Subcutaneous abdominal adipose tissue (tissue), 5 donors: ENCODE results near the gene TBX1.

Experiments
- H3K27ac ChIP-seq: one replicate; pipeline ENCODE4 v1.7.0; 2013; ENCODE audit warnings: low read depth, mild to moderate bottlenecking, inconsistent platforms, low read length, moderate library complexity
- H3K27me3 ChIP-seq, 5 donors: one replicate each; pipeline ENCODE4 v1.7.0; 2013; ENCODE audit warnings: low read length in 5 of 5, inconsistent platforms in 1 of 5; ENCODE audit not compliant: control insufficient read depth in 5 of 5, insufficient read depth in 4 of 5
- H3K36me3 ChIP-seq, 5 donors: one replicate each; pipeline ENCODE4 v1.7.0; 2013; ENCODE audit warnings: low read length in 5 of 5; ENCODE audit not compliant: control insufficient read depth in 5 of 5, insufficient read depth in 5 of 5
- H3K4me1 ChIP-seq, 5 donors: one replicate each; pipeline ENCODE4 v1.7.0; 2013; ENCODE audit warnings: low read length in 5 of 5, mild to moderate bottlenecking in 3 of 5, moderate library complexity in 1 of 5; ENCODE audit not compliant: control insufficient read depth in 5 of 5, insufficient read depth in 5 of 5
- H3K4me3 ChIP-seq, 5 donors: one replicate each; pipeline ENCODE4 v1.7.0; 2013; ENCODE audit warnings: low read length in 5 of 5, low read depth in 1 of 5
- H3K9ac ChIP-seq, 5 donors: one replicate each; pipeline ENCODE4 v1.7.0; 2013; ENCODE audit warnings: low read length in 5 of 5, mild to moderate bottlenecking in 4 of 5, moderate library complexity in 3 of 5
- H3K9me3 ChIP-seq, 5 donors: one replicate each; pipeline ENCODE4 v1.7.0; 2013; ENCODE audit warnings: low read length in 5 of 5; ENCODE audit not compliant: control insufficient read depth in 5 of 5
- donor health status: healthy.
- donor health status: healthy.
- donor health status: healthy.
- donor health status: healthy.
- donor health status: healthy.

Gene TBX1

GRCh38 chr22:19730198-19730597, 30.4 kb upstream of the TBX1 start:
- Histone ChIP-seq H3K9ac (peak overlapping the region in 3 of 5 donors; percentile 47 to 58 (median 53)), H3K4me1 (peaks cover 0 to 14% (median 7%) of the 10 kb centered on the region in 5 donors), H3K9me3 (no peaks in the 10 kb centered on the region), H3K27me3 (peaks cover 0 to 14% (median 7%) of the 10 kb centered on the region in 5 donors), H3K4me3 (no peak overlapping the region), H3K36me3 (no peaks in the 10 kb centered on the region), H3K27ac (no peak overlapping the region)

- Histone ChIP-seq H3K27ac (no peak overlapping the region), H3K36me3 (no peaks in the 10 kb centered on the region), H3K4me3 (peak overlapping the region in 4 of 5 donors; percentile 36 to 63 (median 44)), H3K9me3 (no peaks in the 10 kb centered on the region), H3K4me1 (peaks cover 0 to 14% (median 7%) of the 10 kb centered on the region in 5 donors), H3K9ac (peak overlapping the region in 3 of 5 donors; percentile 47 to 58 (median 53)), H3K27me3 (peaks cover 0 to 9% (median 6%) of the 10 kb centered on the region in 5 donors)
These were observed 29.8 kb upstream of the TBX1 start for GRCh38 chr22:19730655-19731360.

- no peak overlapping the region for H3K4me3 ChIP-seq
- H3K36me3 ChIP-seq = no peaks in the 10 kb centered on the region
- H3K4me1 ChIP-seq = peaks cover 0 to 14% (median 7%) of the 10 kb centered on the region in 5 donors
- H3K27ac ChIP-seq = no peak overlapping the region
- peaks cover 2 to 9% (median 4%) of the 10 kb centered on the region in 5 donors for H3K27me3 ChIP-seq
- H3K9ac ChIP-seq = no peak overlapping the region
- H3K9me3 ChIP-seq = no peaks in the 10 kb centered on the region
These were observed 29.0 kb upstream of the TBX1 start for GRCh38 chr22:19731361-19732135.

- no peak overlapping the region for H3K9ac ChIP-seq
- H3K27ac ChIP-seq = no peak overlapping the region
- peaks cover 0 to 14% (median 7%) of the 10 kb centered on the region in 5 donors for H3K4me1 ChIP-seq
- peaks cover 4 to 9% (median 7%) of the 10 kb centered on the region in 5 donors for H3K27me3 ChIP-seq
- H3K36me3 ChIP-seq = no peaks in the 10 kb centered on the region
- no peaks in the 10 kb centered on the region for H3K9me3 ChIP-seq
- no peak overlapping the region for H3K4me3 ChIP-seq
These were observed 28.0 kb upstream of the TBX1 start for GRCh38 chr22:19732403-19733113.

GRCh38 chr22:19733755-19734154, 26.8 kb upstream of the TBX1 start:
- H3K4me1 ChIP-seq = peaks cover 0 to 22% (median 10%) of the 10 kb centered on the region in 5 donors
- H3K4me3 ChIP-seq = no peak overlapping the region
- H3K9ac ChIP-seq = no peak overlapping the region
- H3K9me3 ChIP-seq = no peaks in the 10 kb centered on the region
- H3K36me3 ChIP-seq = no peaks in the 10 kb centered on the region
- H3K27ac ChIP-seq = no peak overlapping the region
- peaks cover 5 to 13% (median 6%) of the 10 kb centered on the region in 5 donors for H3K27me3 ChIP-seq

- Histone ChIP-seq H3K9me3 (no peaks in the 10 kb centered on the region), H3K27ac (no peak overlapping the region), H3K4me1 (peaks cover 0 to 20% (median 10%) of the 10 kb centered on the region in 5 donors), H3K27me3 (peaks cover 5 to 15% (median 11%) of the 10 kb centered on the region in 5 donors), H3K9ac (no peak overlapping the region), H3K36me3 (no peaks in the 10 kb centered on the region), H3K4me3 (no peak overlapping the region)
These were observed 26.4 kb upstream of the TBX1 start for GRCh38 chr22:19734163-19734562.

GRCh38 chr22:19734837-19735382, 25.7 kb upstream of the TBX1 start:
- H3K27me3 ChIP-seq = peaks cover 10 to 15% (median 12%) of the 10 kb centered on the region in 5 donors
- H3K27ac ChIP-seq = no peak overlapping the region
- no peak overlapping the region for H3K9ac ChIP-seq

GRCh38 chr22:19735665-19736510, 24.7 kb upstream of the TBX1 start:
- Histone ChIP-seq H3K4me3 (no peak overlapping the region), H3K9me3 (no peaks in the 10 kb centered on the region), H3K9ac (no peak overlapping the region), H3K36me3 (no peaks in the 10 kb centered on the region), H3K4me1 (peaks cover 0 to 11% (median 4%) of the 10 kb centered on the region in 5 donors), H3K27me3 (peaks cover 10 to 15% (median 12%) of the 10 kb centered on the region in 5 donors), H3K27ac (no peak overlapping the region)

More at GRCh38 chr22:19734837-19735382, 25.7 kb upstream of the TBX1 start:
- no peaks in the 10 kb centered on the region for H3K36me3 ChIP-seq
- H3K4me3 ChIP-seq = no peak overlapping the region
- H3K9me3 ChIP-seq = no peaks in the 10 kb centered on the region
- H3K4me1 ChIP-seq = peaks cover 0 to 18% (median 10%) of the 10 kb centered on the region in 5 donors
